IgD-negative memory B cell (primary cell): ENCODE results near the gene STPG2. TPM values are rescaled to one million over a fixed set of nuclear protein-coding genes. Genes with fewer than 3 reads are reported as not detected.

Experiments
- H3K27ac Mint-ChIP-seq, 3 donors: one replicate each; pipeline ENCODE4 v1.8.0; 2020 to 2022; ENCODE audit warnings: mild to moderate bottlenecking in 3 of 3, mixed read lengths in 3 of 3, moderate library complexity in 1 of 3
- H3K27me3 Mint-ChIP-seq: one replicate; pipeline ENCODE4 v1.8.0; 2021; ENCODE audit warnings: mixed read lengths
- H3K36me3 Mint-ChIP-seq: one replicate; pipeline ENCODE4 v1.8.0; 2020; ENCODE audit warnings: mild to moderate bottlenecking, mixed read lengths
- H3K4me1 Mint-ChIP-seq, 3 donors: one replicate each; pipeline ENCODE4 v1.8.0; 2020 to 2022; ENCODE audit warnings: mixed read lengths in 3 of 3, mild to moderate bottlenecking in 1 of 3
- H3K4me3 Mint-ChIP-seq, 4 donors: one replicate each; pipeline ENCODE4 v1.8.0; 2020 to 2022; ENCODE audit warnings: mild to moderate bottlenecking in 4 of 4, mixed read lengths in 4 of 4, moderate library complexity in 3 of 4
- H3K9me3 Mint-ChIP-seq, 3 donors: one replicate each; pipeline ENCODE4 v1.8.0; 2020 to 2021; ENCODE audit warnings: mixed read lengths in 3 of 3, mild to moderate bottlenecking in 1 of 3
- polyA plus RNA-seq: library from polyadenylated mRNA; unstranded; fragments of 300-500 nt; fragmentation: Illumina TruSeq; gene quantifications from one replicate; pipeline ENCODE4 v1.2.3, GENCODE V29; 2021

Gene STPG2
- polyA plus RNA-seq, 1 donor from 2014 or later, result 0.18 TPM

DNA sequence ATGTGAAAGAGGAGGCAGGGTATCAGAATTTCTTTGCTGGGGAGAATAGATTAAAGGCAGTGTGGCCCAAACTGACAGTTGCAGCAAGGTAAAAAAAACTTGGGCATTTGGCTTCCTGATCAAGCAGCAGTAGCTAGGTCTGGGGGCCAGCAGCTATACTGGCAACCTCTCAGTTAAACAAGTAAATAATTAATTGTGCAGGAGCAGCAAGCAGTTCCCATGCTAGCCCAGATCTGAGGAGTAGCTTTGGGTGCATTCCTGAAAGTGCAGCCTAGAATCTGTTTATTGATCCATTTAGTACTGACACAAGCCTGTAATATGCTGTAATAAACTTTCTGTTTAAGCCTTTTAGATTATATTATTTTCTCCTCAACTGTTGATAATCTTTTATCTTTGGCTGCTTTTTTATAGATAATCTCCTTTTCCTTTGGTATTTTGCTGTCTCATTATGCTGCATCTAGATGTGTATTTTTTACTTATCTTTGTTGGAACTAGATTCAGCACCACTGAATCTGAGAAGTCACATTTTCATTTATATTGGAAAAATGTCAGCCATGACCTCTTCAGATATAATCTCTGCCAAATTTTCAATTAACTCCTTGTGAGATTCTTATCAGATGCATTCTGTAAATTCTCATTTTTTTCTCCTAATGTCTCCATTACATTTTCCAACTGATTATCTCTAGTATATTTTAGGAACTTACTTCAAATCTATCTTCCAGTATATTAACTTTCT, 276.3 kb downstream of the STPG2 start:
- Mint-ChIP-seq H3K36me3 (no peaks in the 10 kb centered on the region), H3K27ac (no peak overlapping the region), H3K4me1 (no peaks in the 10 kb centered on the region), H3K27me3 (no peaks in the 10 kb centered on the region), H3K4me3 (no peak overlapping the region), H3K9me3 (peaks cover 4 to 14% (median 4%) of the 10 kb centered on the region in 3 donors)

GRCh38 chr4:97851115-97851514, 292.2 kb downstream of the STPG2 start:
- Mint-ChIP-seq H3K9me3 (peaks cover 2 to 9% (median 4%) of the 10 kb centered on the region in 3 donors), H3K27ac (no peak overlapping the region), H3K4me3 (no peak overlapping the region), H3K36me3 (peaks cover 2% of the 10 kb centered on the region), H3K4me1 (no peaks in the 10 kb centered on the region), H3K27me3 (no peaks in the 10 kb centered on the region)

DNA sequence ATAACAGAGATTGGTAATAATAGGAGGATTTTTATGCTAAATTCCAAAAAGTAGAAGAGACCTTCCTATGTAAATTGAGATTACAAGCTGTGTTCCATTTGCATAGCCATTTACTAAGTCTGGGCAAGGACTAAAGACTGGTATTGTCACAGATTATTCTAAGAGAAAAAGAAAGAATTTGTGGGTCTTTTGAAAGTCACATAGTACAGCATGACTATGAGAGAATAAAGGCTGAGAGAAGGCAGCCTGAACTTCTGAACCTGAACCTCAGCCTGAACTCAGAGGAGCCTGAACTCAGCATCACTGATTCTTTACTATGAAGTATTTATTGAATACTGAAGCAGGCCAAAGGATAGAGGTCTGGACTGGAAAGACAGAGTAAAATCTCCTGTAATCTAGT, 297.5 kb downstream of the STPG2 start:
- no peak overlapping the region for H3K27ac Mint-ChIP-seq
- no peaks in the 10 kb centered on the region for H3K4me1 Mint-ChIP-seq
- H3K9me3 Mint-ChIP-seq, result peaks cover 0 to 6% (median 3%) of the 10 kb centered on the region in 3 donors
- H3K36me3 Mint-ChIP-seq, result peaks cover 1% of the 10 kb centered on the region
- no peaks in the 10 kb centered on the region for H3K27me3 Mint-ChIP-seq
- no peak overlapping the region for H3K4me3 Mint-ChIP-seq

DNA sequence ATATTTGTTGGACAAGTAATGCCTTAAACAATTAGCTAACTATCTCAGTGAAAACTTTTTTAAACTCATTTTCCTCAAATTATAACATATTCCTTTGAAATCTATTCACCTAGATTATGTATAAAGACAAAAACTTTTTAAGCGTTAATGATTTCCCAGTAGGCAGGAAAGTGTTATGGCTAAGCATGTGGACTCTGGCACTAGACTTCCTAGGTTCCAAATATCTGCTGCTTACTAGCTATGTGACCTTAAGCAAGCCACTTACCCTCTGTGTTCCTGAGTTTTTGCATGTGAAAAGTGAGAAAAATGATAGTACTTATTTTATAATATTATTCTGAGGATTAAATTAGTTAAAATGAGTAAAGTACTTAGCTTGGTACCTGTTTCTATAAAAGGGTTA, 301.8 kb downstream of the STPG2 start:
- peaks cover 1% of the 10 kb centered on the region for H3K36me3 Mint-ChIP-seq
- H3K4me1 Mint-ChIP-seq, result no peaks in the 10 kb centered on the region
- H3K9me3 Mint-ChIP-seq, result peaks cover 0 to 4% (median 3%) of the 10 kb centered on the region in 3 donors
- H3K27me3 Mint-ChIP-seq, result no peaks in the 10 kb centered on the region
- no peak overlapping the region for H3K27ac Mint-ChIP-seq
- H3K4me3 Mint-ChIP-seq, result no peak overlapping the region

DNA sequence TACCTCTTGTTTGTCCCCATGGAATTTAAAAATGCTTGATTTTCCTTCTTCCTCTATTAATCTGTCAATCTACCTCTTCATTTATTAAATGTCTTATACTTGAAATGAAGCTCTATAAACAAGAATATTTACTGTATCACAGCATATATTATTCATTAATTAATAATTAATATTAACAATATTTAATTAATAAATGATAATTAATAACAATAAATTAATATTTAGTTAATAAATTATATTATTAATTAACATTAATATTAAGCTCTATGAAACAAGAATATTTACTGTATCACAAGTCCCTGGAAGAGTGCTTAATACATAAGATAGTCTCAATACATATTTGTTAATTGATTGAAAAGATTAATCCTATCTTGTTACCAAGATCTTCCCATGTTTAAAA, 306.6 kb downstream of the STPG2 start:
- Mint-ChIP-seq H3K4me3 (no peak overlapping the region), H3K9me3 (peaks cover under 1 to 4% (median 1%) of the 10 kb centered on the region in 3 donors), H3K27ac (no peak overlapping the region), H3K4me1 (no peaks in the 10 kb centered on the region), H3K36me3 (no peaks in the 10 kb centered on the region), H3K27me3 (no peaks in the 10 kb centered on the region)

DNA sequence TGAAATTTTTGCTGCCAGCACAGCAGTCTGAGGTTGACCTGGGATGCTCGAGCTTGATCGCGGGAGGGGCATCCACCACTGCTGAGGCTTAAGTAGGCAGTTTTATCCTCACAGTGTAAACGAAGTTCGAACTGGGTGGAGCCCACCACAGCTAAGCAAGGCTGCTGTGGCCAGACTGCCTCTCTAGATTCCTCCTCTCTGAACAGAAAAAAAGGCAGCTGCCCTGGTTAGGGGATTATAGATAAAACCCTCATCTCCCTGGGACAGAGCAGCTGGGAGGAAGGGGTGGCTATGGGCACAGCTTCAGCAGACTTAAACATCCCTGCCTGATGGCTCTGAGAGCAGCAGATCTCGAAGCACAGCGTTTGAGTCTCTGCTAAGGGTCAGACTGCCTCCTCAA, 314.6 kb downstream of the STPG2 start:
- no peak overlapping the region for H3K27ac Mint-ChIP-seq
- peaks cover 5 to 12% (median 9%) of the 10 kb centered on the region in 3 donors for H3K9me3 Mint-ChIP-seq
- no peak overlapping the region for H3K4me3 Mint-ChIP-seq
- no peaks in the 10 kb centered on the region for H3K36me3 Mint-ChIP-seq
- peaks cover 2% of the 10 kb centered on the region for H3K27me3 Mint-ChIP-seq
- no peaks in the 10 kb centered on the region for H3K4me1 Mint-ChIP-seq

GRCh38 chr4:97819294-97819693, 324.0 kb downstream of the STPG2 start:
- Mint-ChIP-seq H3K4me1 (no peaks in the 10 kb centered on the region), H3K36me3 (no peaks in the 10 kb centered on the region), H3K27ac (no peak overlapping the region), H3K27me3 (no peaks in the 10 kb centered on the region), H3K9me3 (peaks cover 0 to 4% (median 3%) of the 10 kb centered on the region in 3 donors), H3K4me3 (no peak overlapping the region)

DNA sequence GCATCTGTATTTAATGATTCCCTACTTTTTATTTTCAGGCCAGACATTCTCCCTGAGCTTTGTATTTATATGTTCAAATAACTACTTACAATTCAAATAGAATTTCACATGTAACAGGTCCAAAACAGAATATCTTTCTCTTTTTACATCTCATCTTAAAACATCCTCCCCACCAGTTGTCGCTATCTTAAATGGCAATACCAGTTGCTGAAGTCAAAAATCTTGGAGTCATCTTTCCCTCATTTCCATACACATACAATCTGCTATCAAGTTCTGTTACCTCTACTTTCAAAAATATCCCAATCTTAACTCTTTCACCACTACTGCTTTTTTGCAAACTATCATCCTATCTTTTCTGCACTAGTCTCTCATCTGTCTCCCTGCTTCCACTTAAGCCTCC, 330.5 kb downstream of the STPG2 start:
- no peaks in the 10 kb centered on the region for H3K4me1 Mint-ChIP-seq
- H3K27ac Mint-ChIP-seq, result no peak overlapping the region
- H3K4me3 Mint-ChIP-seq, result no peak overlapping the region
- no peaks in the 10 kb centered on the region for H3K27me3 Mint-ChIP-seq
- no peaks in the 10 kb centered on the region for H3K36me3 Mint-ChIP-seq
- peaks cover 0 to 3% (median 2%) of the 10 kb centered on the region in 3 donors for H3K9me3 Mint-ChIP-seq

GRCh38 chr4:97786306-97786920, 356.9 kb downstream of the STPG2 start:
- no peak overlapping the region for H3K4me3 Mint-ChIP-seq
- H3K27ac Mint-ChIP-seq, result no peak overlapping the region
- H3K9me3 Mint-ChIP-seq, result peaks cover 0 to 8% (median 5%) of the 10 kb centered on the region in 3 donors
- H3K27me3 Mint-ChIP-seq, result no peaks in the 10 kb centered on the region
- no peaks in the 10 kb centered on the region for H3K4me1 Mint-ChIP-seq
- H3K36me3 Mint-ChIP-seq, result no peaks in the 10 kb centered on the region

DNA sequence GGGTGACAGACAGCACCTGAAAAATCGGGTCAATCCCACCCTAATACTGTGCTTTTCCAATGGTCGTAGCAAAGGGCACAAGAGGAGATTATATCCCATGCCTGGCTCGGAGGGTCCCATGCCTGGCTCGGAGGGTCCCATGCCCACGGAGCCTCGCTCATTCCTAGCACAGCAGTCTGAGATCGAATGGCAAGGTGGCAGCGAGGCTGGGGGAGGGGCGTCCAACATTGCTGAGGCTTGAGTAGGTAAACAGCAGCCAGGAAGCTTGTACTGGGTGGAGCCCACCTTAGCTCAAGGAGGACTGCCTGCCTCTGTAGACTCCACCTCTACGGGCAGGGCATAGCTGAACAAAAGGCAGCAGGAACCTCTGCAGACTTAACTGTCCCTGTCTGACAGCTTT, 365.1 kb downstream of the STPG2 start:
- Mint-ChIP-seq H3K9me3 (no peaks in the 10 kb centered on the region), H3K4me1 (no peaks in the 10 kb centered on the region), H3K27ac (no peak overlapping the region), H3K36me3 (no peaks in the 10 kb centered on the region), H3K27me3 (no peaks in the 10 kb centered on the region), H3K4me3 (no peak overlapping the region)

DNA sequence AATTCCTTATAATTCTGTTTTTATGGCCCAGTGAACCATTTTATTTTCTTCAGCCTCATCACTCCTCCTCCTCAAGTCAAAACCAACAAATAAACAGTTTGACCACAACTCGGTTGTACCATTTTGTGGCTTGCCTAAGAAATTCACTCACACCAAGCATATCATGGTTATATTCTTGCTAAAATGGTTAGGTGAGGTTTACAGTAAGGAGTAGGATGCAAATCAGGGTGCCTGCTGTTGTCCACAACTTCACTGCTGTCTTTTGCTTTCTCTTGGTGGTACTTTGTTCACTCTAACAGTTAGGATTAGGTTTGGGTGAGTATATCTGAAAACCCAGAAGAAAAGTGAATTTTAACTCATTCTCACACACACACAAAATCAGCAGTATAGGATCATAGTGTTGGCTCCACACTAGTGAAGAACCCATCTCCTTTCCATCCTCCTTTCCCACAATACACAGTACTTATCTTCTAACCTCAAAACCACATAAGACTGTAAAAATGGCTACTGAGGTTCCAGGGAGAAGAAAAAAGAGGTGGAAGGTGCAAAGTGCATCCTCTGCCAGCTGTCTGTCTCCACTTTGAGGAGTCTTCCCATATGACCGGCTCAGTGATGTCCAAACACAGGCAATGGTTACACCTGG, 368.8 kb downstream of the STPG2 start:
- Mint-ChIP-seq H3K9me3 (no peaks in the 10 kb centered on the region), H3K4me1 (no peaks in the 10 kb centered on the region), H3K27ac (no peak overlapping the region), H3K36me3 (no peaks in the 10 kb centered on the region), H3K27me3 (no peaks in the 10 kb centered on the region), H3K4me3 (no peak overlapping the region)

DNA sequence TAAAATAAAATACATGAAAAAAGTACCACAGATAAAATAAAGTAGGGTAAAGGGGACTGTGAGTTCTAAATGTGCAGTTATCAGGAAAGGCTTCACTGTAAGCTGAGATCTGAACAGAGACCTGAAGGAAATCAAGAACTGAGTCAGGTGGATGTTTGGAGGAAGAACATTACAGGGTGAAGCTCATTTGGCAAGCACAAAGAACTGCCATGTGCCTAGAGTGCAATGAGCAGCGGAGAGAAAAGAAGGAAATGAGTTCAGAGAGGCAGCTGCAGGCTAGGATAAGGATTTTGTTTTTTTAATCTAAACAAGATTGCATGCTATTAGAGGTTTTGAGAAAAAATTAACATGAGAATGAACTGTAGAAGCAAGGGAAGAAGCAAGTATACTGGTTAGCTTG, 373.1 kb downstream of the STPG2 start:
- Mint-ChIP-seq H3K27me3 (no peaks in the 10 kb centered on the region), H3K27ac (no peak overlapping the region), H3K4me3 (no peak overlapping the region), H3K9me3 (no peaks in the 10 kb centered on the region), H3K36me3 (no peaks in the 10 kb centered on the region), H3K4me1 (no peaks in the 10 kb centered on the region)

- no peaks in the 10 kb centered on the region for H3K27me3 Mint-ChIP-seq
- H3K36me3 Mint-ChIP-seq, result no peaks in the 10 kb centered on the region
- no peaks in the 10 kb centered on the region for H3K9me3 Mint-ChIP-seq
- H3K27ac Mint-ChIP-seq, result no peak overlapping the region
- no peaks in the 10 kb centered on the region for H3K4me1 Mint-ChIP-seq
- no peak overlapping the region for H3K4me3 Mint-ChIP-seq
Observed at GRCh38 chr4:97762115-97762512, 381.2 kb downstream of the STPG2 start.

- Mint-ChIP-seq H3K4me1 (no peaks in the 10 kb centered on the region), H3K27ac (no peak overlapping the region), H3K36me3 (no peaks in the 10 kb centered on the region), H3K9me3 (no peaks in the 10 kb centered on the region), H3K27me3 (no peaks in the 10 kb centered on the region), H3K4me3 (no peak overlapping the region)
Observed at GRCh38 chr4:97761445-97762114, 381.7 kb downstream of the STPG2 start.

- no peaks in the 10 kb centered on the region for H3K9me3 Mint-ChIP-seq
- no peak overlapping the region for H3K27ac Mint-ChIP-seq
- no peaks in the 10 kb centered on the region for H3K36me3 Mint-ChIP-seq
- H3K27me3 Mint-ChIP-seq, result no peaks in the 10 kb centered on the region
- H3K4me1 Mint-ChIP-seq, result no peaks in the 10 kb centered on the region
- no peak overlapping the region for H3K4me3 Mint-ChIP-seq
Observed at GRCh38 chr4:97759785-97760184, 383.5 kb downstream of the STPG2 start.
